HT-29 (cell line): ENCODE results near the gene GHDC. TPM values are rescaled to one million over a fixed set of nuclear protein-coding genes. Genes with fewer than 3 reads are reported as not detected.
"Not testable (repeated sequence)": the region's sequence is repeated elsewhere in the genome, so short reads cannot be mapped to it uniquely, and the experiment has no call there.

ENCODE experiments used
- DNase-seq: peaks from one replicate; pipeline ENCODE4 v3.0.0-alpha.2; 2015; ENCODE audit warnings: low spot score
- total RNA-seq: library from RNA; depleted of rRNA; stranded (reverse); fragments of >200 nt; shearing (Covaris generic); gene quantifications from 2 replicates; pipeline ENCODE4 v1.2.3, GENCODE V29; 2014; rRNA removed

GHDC gene
- 22.0 and 25.6 TPM in 2 replicates for total RNA-seq

- peak; percentile 79 for DNase-seq
These were observed at the start of gene GHDC for GRCh38 chr17:42193969-42194899. GHDC (minus strand) TSS chr17:42194494; CDS start chr17:42193581, 913 bp downstream.

GRCh38 chr17:42243493-42243982, 49.2 kb upstream of the GHDC start:
- no peak for DNase-seq

- DNase-seq: no peak
These were observed 47.6 kb upstream of the GHDC start for GRCh38 chr17:42241871-42242270.

GRCh38 chr17:42240863-42241262, 46.6 kb upstream of the GHDC start:
- not testable (repeated sequence) for DNase-seq

GRCh38 chr17:42240201-42240600, 45.9 kb upstream of the GHDC start:
- no peak for DNase-seq

- DNase-seq: not testable (repeated sequence)
These were observed 45.3 kb upstream of the GHDC start for GRCh38 chr17:42239576-42239975.

GRCh38 chr17:42236760-42237159, 42.5 kb upstream of the GHDC start:
- DNase-seq: no peak

- DNase-seq: no peak
These were observed 39.7 kb upstream of the GHDC start for GRCh38 chr17:42233994-42234393.

- no peak for DNase-seq
These were observed 38.9 kb upstream of the GHDC start for GRCh38 chr17:42233156-42233555.

GRCh38 chr17:42230225-42230624, 35.9 kb upstream of the GHDC start:
- no peak for DNase-seq

- DNase-seq: no peak
These were observed 33.8 kb upstream of the GHDC start for GRCh38 chr17:42227849-42228700.

- no peak for DNase-seq
These were observed 31.4 kb upstream of the GHDC start for GRCh38 chr17:42225646-42226045.

GRCh38 chr17:42224651-42225050, 30.4 kb upstream of the GHDC start:
- DNase-seq: no peak

- peak; percentile 30 for DNase-seq
These were observed 27.8 kb upstream of the GHDC start for GRCh38 chr17:42221886-42222745.

- DNase-seq: not testable (repeated sequence)
These were observed 25.0 kb upstream of the GHDC start for GRCh38 chr17:42219280-42219679.

- DNase-seq: no peak
These were observed 19.9 kb upstream of the GHDC start for GRCh38 chr17:42214156-42214555.

- no peak for DNase-seq
These were observed 18.1 kb upstream of the GHDC start for GRCh38 chr17:42212382-42212781.

- not testable (repeated sequence) for DNase-seq
These were observed 17.6 kb upstream of the GHDC start for GRCh38 chr17:42211921-42212341.

GRCh38 chr17:42210046-42210445, 15.8 kb upstream of the GHDC start:
- DNase-seq: no peak

GRCh38 chr17:42206153-42206612, 11.9 kb upstream of the GHDC start:
- not testable (repeated sequence) for DNase-seq

GRCh38 chr17:42203354-42203753, 9.1 kb upstream of the GHDC start:
- no peak for DNase-seq
